NCI-H146 (cell line): ENCODE results near the gene TNS1.
A peak's percentile ranks its signal among the peaks of the same experiment; 100 is the strongest.

Experiments used
- DNase-seq: peaks from one replicate; lab custom pipeline; 2025; lab: John Stamatoyannopoulos, UW

TNS1 gene

GRCh38 chr2:217897816-217898806 lies 104.7 kb downstream of the TNS1 start:
- no peak for DNase-seq

GRCh38 chr2:217897091-217897715 lies 105.6 kb downstream of the TNS1 start:
- no peak for DNase-seq

GRCh38 chr2:217895070-217895635 lies 107.6 kb downstream of the TNS1 start:
- no peak for DNase-seq

- DNase-seq: no peak
Observed at GRCh38 chr2:217893440-217893839, 109.4 kb downstream of the TNS1 start.

- DNase-seq: no peak
Observed at GRCh38 chr2:217892560-217892959, 110.2 kb downstream of the TNS1 start.

- no peak for DNase-seq
Observed at GRCh38 chr2:217890445-217890844, 112.3 kb downstream of the TNS1 start.

GRCh38 chr2:217889656-217890055 lies 113.1 kb downstream of the TNS1 start:
- no peak for DNase-seq

- no peak for DNase-seq
Observed at GRCh38 chr2:217887841-217888701, 114.7 kb downstream of the TNS1 start.

GRCh38 chr2:217886720-217887309 lies 116.0 kb downstream of the TNS1 start:
- DNase-seq: peak; percentile 61

GRCh38 chr2:217886091-217886490 lies 116.7 kb downstream of the TNS1 start:
- DNase-seq: no peak

- no peak for DNase-seq
Observed at GRCh38 chr2:217884985-217885384, 117.8 kb downstream of the TNS1 start.

GRCh38 chr2:217880891-217881290 lies 121.9 kb downstream of the TNS1 start:
- no peak for DNase-seq

- no peak for DNase-seq
Observed at GRCh38 chr2:217880287-217880889, 122.4 kb downstream of the TNS1 start.

GRCh38 chr2:217878915-217879590 lies 123.7 kb downstream of the TNS1 start:
- no peak for DNase-seq

GRCh38 chr2:217877866-217878265 lies 124.9 kb downstream of the TNS1 start:
- DNase-seq: no peak

GRCh38 chr2:217876253-217876570 lies 126.6 kb downstream of the TNS1 start:
- no peak for DNase-seq

GRCh38 chr2:217875556-217876252 lies 127.1 kb downstream of the TNS1 start:
- no peak for DNase-seq

GRCh38 chr2:217875138-217875537 lies 127.7 kb downstream of the TNS1 start:
- no peak for DNase-seq

- no peak for DNase-seq
Observed at GRCh38 chr2:217873371-217873770, 129.4 kb downstream of the TNS1 start.

- no peak for DNase-seq
Observed at GRCh38 chr2:217872319-217872718, 130.5 kb downstream of the TNS1 start.
